CD4-positive, CD25-positive, alpha-beta regulatory T cell (primary cell): ENCODE data around the gene YIPF1. TPM values are rescaled to one million over a fixed set of nuclear protein-coding genes. Genes with fewer than 3 reads are reported as not detected.

ENCODE experiments used
- polyA plus RNA-seq, 4 donors: library from polyadenylated mRNA; unstranded; fragments of 300-500 nt; fragmentation: Illumina TruSeq; gene quantifications; one replicate each; pipeline ENCODE4 v1.2.3, GENCODE V29; 2021
- total RNA-seq: library from RNA; stranded (reverse); gene quantifications from one replicate; pipeline ENCODE4 v1.2.3, GENCODE V29; 2022

YIPF1 gene
- total and polyA plus RNA-seq, 5 donors from 2014 or later: 16.0 to 51.4 (median 35.9) TPM

Other genes starting within 250 kb of the YIPF1 start
- gene GLIS1, start 150.6 kb downstream of the YIPF1 start, total RNA-seq: not detected
- gene GLIS1, start 150.6 kb downstream of the YIPF1 start, polyA plus RNA-seq: not detected
- 4.9 TPM for gene NDC1, start 51.5 kb downstream of the YIPF1 start, total RNA-seq
- 1 to 10 TPM; 3.3 to 6.4 (median 4.6) TPM for gene NDC1, start 51.5 kb downstream of the YIPF1 start, polyA plus RNA-seq
- not detected for gene DIO1, start 4.4 kb upstream of the YIPF1 start, total RNA-seq
- gene DIO1, start 4.4 kb upstream of the YIPF1 start, polyA plus RNA-seq: under 1 TPM in 1 of 4 donors, not detected in 3; 0.09 TPM
- gene IFT25, start 55.9 kb upstream of the YIPF1 start, total RNA-seq: 23.0 TPM
- gene IFT25, start 55.9 kb upstream of the YIPF1 start, polyA plus RNA-seq: 10 to 100 TPM; 57.6 to 74.7 (median 66.6) TPM
- gene LRRC42, start 56.6 kb upstream of the YIPF1 start, total RNA-seq: 6.9 TPM
- gene LRRC42, start 56.6 kb upstream of the YIPF1 start, polyA plus RNA-seq: 10 to 100 TPM in 1 of 4 donors, 1 to 10 TPM in 3; 7.3 to 11.9 (median 8.4) TPM
- not detected for gene LDLRAD1, start 128.4 kb upstream of the YIPF1 start, total RNA-seq
- not detected for gene LDLRAD1, start 128.4 kb upstream of the YIPF1 start, polyA plus RNA-seq
- gene TMEM59, start 163.4 kb upstream of the YIPF1 start, total RNA-seq: 180 TPM
- 100 to 1,000 TPM; 605 to 863 (median 688) TPM for gene TMEM59, start 163.4 kb upstream of the YIPF1 start, polyA plus RNA-seq
- 8.4 TPM for gene TCEANC2, start 163.8 kb upstream of the YIPF1 start, total RNA-seq
- gene TCEANC2, start 163.8 kb upstream of the YIPF1 start, polyA plus RNA-seq: 1 to 10 TPM; 3.6 to 6.9 (median 6.2) TPM